OCI-LY7 (cell line): ENCODE data around the gene SOS1. TPM values are rescaled to one million over a fixed set of nuclear protein-coding genes. Genes with fewer than 3 reads are reported as not detected.

ENCODE experiments used
- BruUV-seq: library from RNA; stranded (reverse); fragments of 400-500 nt; replicated peaks from 2 replicates; lab custom pipeline; 2021; lab: Mats Ljungman, UMichigan
- CTCF ChIA-PET: fragments of 300-600 bp; sonication (Branson Sonifier 250); formaldehyde crosslinking; loops from one replicate; lab custom pipeline; 2022; ENCODE audit warnings: antibody characterized with exemption; ENCODE audit not compliant: unreplicated experiment; lab: Charles Lee
- POLR2A ChIA-PET: fragments of 300-600 bp; sonication (Branson Sonifier 250); formaldehyde crosslinking; loops from one replicate; lab custom pipeline; 2022; ENCODE audit warnings: antibody characterized with exemption; lab: Charles Lee
- DNase-seq: peaks from one replicate; pipeline ENCODE4 v3.0.0-alpha.2; 2015; ENCODE audit warnings: low spot score
- H2AFZ ChIP-seq: fragments of 200-600 bp; sonication (generic), shearing (Covaris generic); 2 replicates; pipeline ENCODE4 v1.6.1; 2014; ENCODE audit warnings: mild to moderate bottlenecking, antibody characterized with exemption, low read length, moderate library complexity
- H3K27ac ChIP-seq: fragments of 200-600 bp; sonication (generic); 2 replicates; pipeline ENCODE4 v1.5.1; 2014; ENCODE audit warnings: mixed run types, low read depth, mild to moderate bottlenecking, moderate library complexity, low read length, inconsistent platforms; ENCODE audit not compliant: poor library complexity, severe bottlenecking
- H3K36me3 ChIP-seq: fragments of 200-600 bp; sonication (generic); 2 replicates; pipeline ENCODE4 v1.6.1; 2014; ENCODE audit warnings: mild to moderate bottlenecking, antibody characterized with exemption, low read length, moderate library complexity, mixed read lengths; ENCODE audit not compliant: insufficient read depth
- H3K4me1 ChIP-seq: fragments of 200-600 bp; sonication (generic); 2 replicates; pipeline ENCODE4 v1.5.1; 2014; ENCODE audit warnings: mild to moderate bottlenecking, low read length; ENCODE audit not compliant: insufficient read depth, poor library complexity, severe bottlenecking
- H3K4me2 ChIP-seq: fragments of 200-600 bp; sonication (generic); 2 replicates; pipeline ENCODE4 v1.6.1; 2014; ENCODE audit warnings: mild to moderate bottlenecking, low read length
- H3K4me3 ChIP-seq: fragments of 200-600 bp; sonication (generic); 2 replicates; pipeline ENCODE4 v1.5.1; 2014; ENCODE audit warnings: mild to moderate bottlenecking, low read depth, low read length; ENCODE audit not compliant: poor library complexity, severe bottlenecking
- H3K79me2 ChIP-seq: fragments of 200-600 bp; sonication (generic); 2 replicates; pipeline ENCODE4 v1.6.1; 2016; ENCODE audit warnings: low read depth, mild to moderate bottlenecking, low read length, moderate library complexity, mixed read lengths; ENCODE audit not compliant: insufficient read depth
- H3K9me2 ChIP-seq: fragments of 200-600 bp; sonication (generic); 2 replicates; pipeline ENCODE4 v1.6.1; 2016; ENCODE audit warnings: mild to moderate bottlenecking, low read length, mixed read lengths; ENCODE audit not compliant: insufficient read depth
- H3K9me3 ChIP-seq: fragments of 200-600 bp; sonication (generic); 2 replicates; pipeline ENCODE4 v1.6.1; 2014; ENCODE audit warnings: mild to moderate bottlenecking, mixed run types, low read length, mixed read lengths
- H4K20me1 ChIP-seq: fragments of 200-600 bp; sonication (generic); 2 replicates; pipeline ENCODE4 v1.6.1; 2014; ENCODE audit warnings: mild to moderate bottlenecking, antibody characterized with exemption, low read length, moderate library complexity, mixed read lengths; ENCODE audit not compliant: insufficient read depth
- CTCF ChIP-seq: fragments of 200-600 bp; sonication (generic); conservative IDR thresholded peaks from 2 replicates; pipeline ENCODE4 v1.5.1; 2014; ENCODE audit warnings: mild to moderate bottlenecking, antibody characterized with exemption, low read length, moderate library complexity, mixed read lengths
- EZH2phosphoT487 ChIP-seq: fragments of 200-600 bp; sonication (generic); IDR thresholded peaks from 2 replicates; pipeline ENCODE4 v1.6.1; 2018; ENCODE audit warnings: low read depth, borderline replicate concordance, mild to moderate bottlenecking, mixed run types, antibody characterized with exemption, low read length, moderate library complexity, mixed read lengths
- intact Hi-C: fragments of 100-400 bp; cut with micrococcal nuclease; formaldehyde crosslinking; loops from one replicate; pipeline ENCODE4 v1.10.0; 2022; ENCODE audit not compliant: unreplicated experiment
- total RNA-seq, 2 experiments: library from RNA; depleted of rRNA in 1 of 2; stranded (reverse); fragments of >200 nt in 1 of 2; shearing (Covaris generic) in 1 of 2; gene quantifications; 2 replicates each; pipeline ENCODE4 v1.2.3, GENCODE V29; 2014 to 2022

The SOS1 gene
- total RNA-seq, 2 experiments from 2014 or later = 21.3 to 40.0 TPM

GRCh38 chr2:39108377-39108776, 12.5 kb downstream of the SOS1 start:
- ChIA-PET CTCF (no interaction called here), POLR2A (interaction anchor here (1.6 to 2.4 kb wide), 5 partner anchors 10 to 46 kb away, joined by 4 to 28 read pairs (median 9); no protein-coding TSS in a partner anchor)
- Histone ChIP-seq H4K20me1 (no peaks in the 10 kb centered on the region), H3K4me1 (peaks cover 38% of the 10 kb centered on the region), H3K27ac (no peak overlapping the region), H3K9me3 (peaks cover under 1% of the 10 kb centered on the region; the same call in 1 of the 2 replicates), H3K4me2 (no peak overlapping the region), H3K9me2 (no peaks in the 10 kb centered on the region), H3K79me2 (peaks cover 84% of the 10 kb centered on the region), H3K4me3 (no peak overlapping the region), H2AFZ (no peak overlapping the region), H3K36me3 (peaks cover 47% of the 10 kb centered on the region)
- DNase-seq = no peak
- no TSS peak for BruUV-seq
- TF ChIP-seq CTCF = no peak
- no peak for TF ChIP-seq EZH2phosphoT487
- intact Hi-C loops = no loop called here

GRCh38 chr2:39107724-39108273, 13.1 kb downstream of the SOS1 start:
- no TSS peak for BruUV-seq
- POLR2A ChIA-PET = interaction anchor here (1.9 to 2.4 kb wide), 2 partner anchors 11 to 17 kb away, joined by 10 to 28 read pairs; no protein-coding TSS in a partner anchor
- H3K9me3 ChIP-seq = peaks cover 5% of the 10 kb centered on the region; the same call in 1 of the 2 replicates
- no peak overlapping the region for H3K27ac ChIP-seq
- TF ChIP-seq CTCF (no peak), EZH2phosphoT487 (no peak)
- H2AFZ ChIP-seq = no peak overlapping the region
- DNase-seq = no peak
- no peak overlapping the region for H3K4me2 ChIP-seq
- H3K36me3 ChIP-seq = peaks cover 46% of the 10 kb centered on the region
- H3K4me1 ChIP-seq = peaks cover 38% of the 10 kb centered on the region
- H3K79me2 ChIP-seq = peaks cover 89% of the 10 kb centered on the region
- H3K9me2 ChIP-seq = no peaks in the 10 kb centered on the region
- H4K20me1 ChIP-seq = no peaks in the 10 kb centered on the region
- CTCF ChIA-PET = no interaction called here
- intact Hi-C loops = no loop called here
- H3K4me3 ChIP-seq = no peak overlapping the region

GRCh38 chr2:39107156-39107555, 13.7 kb downstream of the SOS1 start:
- no peaks in the 10 kb centered on the region for H3K9me2 ChIP-seq
- H3K9me3 ChIP-seq = peaks cover 5% of the 10 kb centered on the region; the same call in 1 of the 2 replicates
- peaks cover 94% of the 10 kb centered on the region for H3K79me2 ChIP-seq
- H3K4me2 ChIP-seq = no peak overlapping the region
- CTCF ChIA-PET = no interaction called here
- intact Hi-C loops = no loop called here
- POLR2A ChIA-PET = interaction anchor here (1.9 kb wide), 1 partner anchor 12 kb away, joined by 6 read pairs; no protein-coding TSS in a partner anchor
- no peak for TF ChIP-seq CTCF
- no peak for TF ChIP-seq EZH2phosphoT487
- H3K4me3 ChIP-seq = no peak overlapping the region
- no peaks in the 10 kb centered on the region for H4K20me1 ChIP-seq
- H2AFZ ChIP-seq = no peak overlapping the region
- peak; percentile 9 for DNase-seq
- peaks cover 43% of the 10 kb centered on the region for H3K36me3 ChIP-seq
- no peak overlapping the region for H3K27ac ChIP-seq
- peaks cover 38% of the 10 kb centered on the region for H3K4me1 ChIP-seq
- BruUV-seq = no TSS peak
